SJCRH30 (cell line): ENCODE data around the gene OXSR1. TPM values are rescaled to one million over a fixed set of nuclear protein-coding genes. Genes with fewer than 3 reads are reported as not detected.
"Not testable (repeated sequence)": the region's sequence is repeated elsewhere in the genome, so short reads cannot be mapped to it uniquely, and the experiment has no call there.

Experiments used
- DNase-seq, 2 experiments: peaks; one replicate each; pipeline ENCODE4 v3.0.0-alpha.2; 2015 to 2020
- H3K27ac ChIP-seq: fragments of 250-450 bp; sonication (Bioruptor Pico); 2 replicates; pipeline ENCODE4 v1.5.1; 2020; ENCODE audit warnings: mild to moderate bottlenecking, moderate library complexity
- H3K27me3 ChIP-seq: fragments of 250-450 bp; sonication (Bioruptor Pico); 2 replicates; pipeline ENCODE4 v1.5.1; 2020; ENCODE audit warnings: mild to moderate bottlenecking, moderate library complexity
- H3K36me3 ChIP-seq: fragments of 250-450 bp; sonication (Bioruptor Pico); 2 replicates; pipeline ENCODE4 v1.5.1; 2020; ENCODE audit warnings: mild to moderate bottlenecking, moderate library complexity
- H3K4me1 ChIP-seq: fragments of 250-450 bp; sonication (Bioruptor Pico); 2 replicates; pipeline ENCODE4 v1.5.1; 2020; ENCODE audit warnings: mild to moderate bottlenecking, moderate library complexity
- H3K4me3 ChIP-seq: fragments of 250-450 bp; sonication (Bioruptor Pico); 2 replicates; pipeline ENCODE4 v1.5.1; 2020; ENCODE audit warnings: mild to moderate bottlenecking, moderate library complexity
- H3K9me3 ChIP-seq: fragments of 250-450 bp; sonication (Bioruptor Pico); replicated peaks from 2 replicates; pipeline ENCODE4 v1.5.1; 2020; ENCODE audit warnings: mild to moderate bottlenecking, moderate library complexity
- total RNA-seq: library from RNA; depleted of rRNA; stranded (reverse); fragments of >200 nt; shearing (Covaris generic); gene quantifications from 2 replicates; pipeline ENCODE4 v1.2.3, GENCODE V29; 2014; rRNA removed

OXSR1 gene
- total RNA-seq, 1 experiment from 2014 or later = 31.6 TPM

- H3K27ac ChIP-seq = no peak overlapping the region
- H3K4me3 ChIP-seq = no peak overlapping the region
- no peaks in the 10 kb centered on the region for H3K9me3 ChIP-seq
- DNase-seq = no peak
- no peaks in the 10 kb centered on the region for H3K4me1 ChIP-seq
- H3K27me3 ChIP-seq = no peaks in the 10 kb centered on the region
- no peaks in the 10 kb centered on the region for H3K36me3 ChIP-seq
These were observed 119.4 kb downstream of the OXSR1 start for GRCh38 chr3:38284756-38285150.

GRCh38 chr3:38289286-38290217 lies 124.2 kb downstream of the OXSR1 start:
- H3K36me3 ChIP-seq, H3K4me1 ChIP-seq, H3K9me3 ChIP-seq, DNase-seq, H3K4me3 ChIP-seq, H3K27ac ChIP-seq, H3K27me3 ChIP-seq: not testable (repeated sequence)

GRCh38 chr3:38297053-38297452 lies 131.7 kb downstream of the OXSR1 start:
- DNase-seq, H3K27ac ChIP-seq, H3K4me3 ChIP-seq, H3K36me3 ChIP-seq, H3K4me1 ChIP-seq, H3K9me3 ChIP-seq, H3K27me3 ChIP-seq: not testable (repeated sequence)

DNA sequence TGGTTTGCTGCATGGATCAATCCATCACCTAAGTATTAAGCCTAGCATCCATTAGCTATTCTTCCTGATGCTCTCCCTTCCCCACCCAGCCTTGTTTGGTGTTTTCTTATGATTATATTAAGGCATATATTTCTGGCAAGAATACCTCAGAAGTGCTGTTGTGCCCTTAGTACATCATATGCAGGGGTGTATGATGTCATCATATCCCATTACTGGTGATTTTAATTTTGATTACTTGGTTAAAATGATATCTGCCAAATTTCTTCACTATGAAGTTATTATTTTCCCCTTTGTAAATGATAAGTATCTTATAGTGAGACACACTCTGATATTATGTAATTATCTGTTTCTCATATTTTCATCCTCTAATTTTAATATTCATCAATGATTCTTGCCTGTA lies 132.2 kb downstream of the OXSR1 start:
- no peaks in the 10 kb centered on the region for H3K4me1 ChIP-seq
- H3K27me3 ChIP-seq = no peaks in the 10 kb centered on the region
- no peak for DNase-seq
- H3K4me3 ChIP-seq = no peak overlapping the region
- H3K36me3 ChIP-seq = no peaks in the 10 kb centered on the region
- no peak overlapping the region for H3K27ac ChIP-seq
- no peaks in the 10 kb centered on the region for H3K9me3 ChIP-seq

- no peak for DNase-seq
- no peaks in the 10 kb centered on the region for H3K4me1 ChIP-seq
These were observed 132.8 kb downstream of the OXSR1 start for GRCh38 chr3:38297947-38298711.

More at GRCh38 chr3:38297947-38298711, 132.8 kb downstream of the OXSR1 start:
- Histone ChIP-seq H3K9me3 (no peaks in the 10 kb centered on the region), H3K27me3 (no peaks in the 10 kb centered on the region), H3K27ac (no peak overlapping the region), H3K36me3 (no peaks in the 10 kb centered on the region), H3K4me3 (no peak overlapping the region)

Other genes with a start within 250 kb of the OXSR1 start
- gene VILL, start 174.8 kb upstream of the OXSR1 start, total RNA-seq = 0.06 TPM in 1 of 2 replicates, not detected in the other
- 0.94 and 1.3 TPM in 2 replicates for gene PLCD1, start 135.9 kb upstream of the OXSR1 start, total RNA-seq
- not detected in 2 replicates for gene DLEC1, start 126.3 kb upstream of the OXSR1 start, total RNA-seq
- gene ACAA1, start 28.4 kb upstream of the OXSR1 start, total RNA-seq = 14.9 and 15.0 TPM in 2 replicates
- gene MYD88, start 26.9 kb upstream of the OXSR1 start, total RNA-seq = 2.5 and 2.7 TPM in 2 replicates
- 0.08 and 0.10 TPM in 2 replicates for gene SLC22A13, start 100.3 kb downstream of the OXSR1 start, total RNA-seq
- gene SLC22A14, start 116.8 kb downstream of the OXSR1 start, total RNA-seq = not detected in 2 replicates
- 2.7 and 2.8 TPM in 2 replicates for gene XYLB, start 181.2 kb downstream of the OXSR1 start, total RNA-seq